A673 (cell line): Measurements from ENCODE around the gene PMP22. TPM values are rescaled to one million over a fixed set of nuclear protein-coding genes. Genes with fewer than 3 reads are reported as not detected.

Experiments used
- BruUV-seq: library from RNA; stranded (reverse); fragments of 400-500 nt; replicated peaks from 2 replicates; lab custom pipeline; 2021; lab: Mats Ljungman, UMichigan
- CTCF ChIA-PET: fragments of 300-600 bp; sonication (Branson Sonifier 250); formaldehyde crosslinking; loops from one replicate; lab custom pipeline; 2022; ENCODE audit warnings: antibody characterized with exemption; lab: Charles Lee
- POLR2A ChIA-PET: fragments of 300-600 bp; sonication (Branson Sonifier 250); formaldehyde crosslinking; loops from one replicate; lab custom pipeline; 2022; ENCODE audit warnings: antibody characterized with exemption; ENCODE audit not compliant: low non-redundant PET; lab: Charles Lee
- DNase-seq: peaks from one replicate; pipeline ENCODE4 v3.0.0-alpha.2; 2015; ENCODE audit warnings: low spot score
- H3K27ac ChIP-seq: fragments of 200-600 bp; sonication (generic); 2 replicates; pipeline ENCODE4 v1.5.1; 2016; ENCODE audit warnings: mixed run types, low read depth, mild to moderate bottlenecking, mixed read lengths, antibody characterized with exemption, low read length; ENCODE audit not compliant: poor library complexity, severe bottlenecking
- H3K27me3 ChIP-seq: fragments of 200-600 bp; sonication (generic); replicated peaks from 2 replicates; pipeline ENCODE4 v1.6.1; 2017; ENCODE audit warnings: mixed run types, low read depth, mild to moderate bottlenecking, mixed read lengths, antibody characterized with exemption, low read length; ENCODE audit not compliant: insufficient read depth, poor library complexity
- H3K36me3 ChIP-seq: fragments of 200-600 bp; sonication (generic); 2 replicates; pipeline ENCODE4 v1.6.1; 2016; ENCODE audit warnings: mixed run types, mild to moderate bottlenecking, mixed read lengths, antibody characterized with exemption, low read length; ENCODE audit not compliant: insufficient read depth, poor library complexity, severe bottlenecking
- H3K4me1 ChIP-seq: fragments of 200-600 bp; sonication (generic); 2 replicates; pipeline ENCODE4 v1.6.1; 2017; ENCODE audit warnings: mixed run types, mild to moderate bottlenecking, mixed read lengths, antibody characterized with exemption, low read length; ENCODE audit not compliant: insufficient read depth, poor library complexity, severe bottlenecking
- H3K4me3 ChIP-seq: fragments of 200-600 bp; sonication (generic); 2 replicates; pipeline ENCODE4 v1.5.1; 2016; ENCODE audit warnings: low read depth, mixed run types, mild to moderate bottlenecking, mixed read lengths, low read length; ENCODE audit not compliant: poor library complexity, severe bottlenecking
- H3K9me3 ChIP-seq: fragments of 200-600 bp; sonication (generic); 2 replicates; pipeline ENCODE4 v1.6.1; 2016; ENCODE audit warnings: mixed run types, low read depth, mild to moderate bottlenecking, mixed read lengths, antibody characterized with exemption, low read length; ENCODE audit not compliant: poor library complexity, severe bottlenecking
- EZH2 ChIP-seq: fragments of 200-600 bp; sonication (generic); IDR thresholded peaks from 2 replicates; pipeline ENCODE4 v1.6.1; 2017; ENCODE audit warnings: borderline replicate concordance, low read depth, mild to moderate bottlenecking, mixed read lengths, antibody characterized with exemption, low read length; ENCODE audit not compliant: poor library complexity, severe bottlenecking
- intact Hi-C: fragments of 100-400 bp; cut with micrococcal nuclease; formaldehyde crosslinking; loops from one replicate; pipeline ENCODE4 v1.10.0; 2022; ENCODE audit not compliant: unreplicated experiment
- total RNA-seq: library from RNA; stranded (reverse); gene quantifications from 2 replicates; pipeline ENCODE4 v1.2.3, GENCODE V29; 2021
- TF ChIP-seq, protein P1 (sequence below): fragments of 300-800, 200-600 bp; sonication (generic); conservative IDR thresholded peaks from 2 replicates; pipeline ENCODE4 v1.5.1; 2017; ENCODE audit warnings: low read depth, mild to moderate bottlenecking, antibody characterized with exemption, low read length, moderate library complexity, mixed read lengths

The PMP22 gene
- total RNA-seq, 1 experiment from 2014 or later: not detected

GRCh38 chr17:15293558-15293957, 28.4 kb upstream of the PMP22 start:
- H3K36me3 ChIP-seq: no peaks in the 10 kb centered on the region
- no peaks in the 10 kb centered on the region for H3K4me1 ChIP-seq
- no peaks in the 10 kb centered on the region for H3K9me3 ChIP-seq
- no peak for TF ChIP-seq EZH2
- TF ChIP-seq, protein P1, sequence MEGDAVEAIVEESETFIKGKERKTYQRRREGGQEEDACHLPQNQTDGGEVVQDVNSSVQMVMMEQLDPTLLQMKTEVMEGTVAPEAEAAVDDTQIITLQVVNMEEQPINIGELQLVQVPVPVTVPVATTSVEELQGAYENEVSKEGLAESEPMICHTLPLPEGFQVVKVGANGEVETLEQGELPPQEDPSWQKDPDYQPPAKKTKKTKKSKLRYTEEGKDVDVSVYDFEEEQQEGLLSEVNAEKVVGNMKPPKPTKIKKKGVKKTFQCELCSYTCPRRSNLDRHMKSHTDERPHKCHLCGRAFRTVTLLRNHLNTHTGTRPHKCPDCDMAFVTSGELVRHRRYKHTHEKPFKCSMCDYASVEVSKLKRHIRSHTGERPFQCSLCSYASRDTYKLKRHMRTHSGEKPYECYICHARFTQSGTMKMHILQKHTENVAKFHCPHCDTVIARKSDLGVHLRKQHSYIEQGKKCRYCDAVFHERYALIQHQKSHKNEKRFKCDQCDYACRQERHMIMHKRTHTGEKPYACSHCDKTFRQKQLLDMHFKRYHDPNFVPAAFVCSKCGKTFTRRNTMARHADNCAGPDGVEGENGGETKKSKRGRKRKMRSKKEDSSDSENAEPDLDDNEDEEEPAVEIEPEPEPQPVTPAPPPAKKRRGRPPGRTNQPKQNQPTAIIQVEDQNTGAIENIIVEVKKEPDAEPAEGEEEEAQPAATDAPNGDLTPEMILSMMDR: no peak
- POLR2A ChIA-PET: no interaction called here
- H3K4me3 ChIP-seq: no peak overlapping the region
- no TSS peak for BruUV-seq
- H3K27ac ChIP-seq: no peak overlapping the region
- CTCF ChIA-PET: no interaction called here
- DNase-seq: no peak
- no peaks in the 10 kb centered on the region for H3K27me3 ChIP-seq
- intact Hi-C loops: no loop called here

- H3K4me3 ChIP-seq: no peak overlapping the region
- H3K9me3 ChIP-seq: no peaks in the 10 kb centered on the region
- H3K4me1 ChIP-seq: no peaks in the 10 kb centered on the region
- POLR2A ChIA-PET: no interaction called here
- no TSS peak for BruUV-seq
- no peak overlapping the region for H3K27ac ChIP-seq
- no peak for TF ChIP-seq EZH2
- TF ChIP-seq, protein P1: no peak
- no peaks in the 10 kb centered on the region for H3K27me3 ChIP-seq
- intact Hi-C loops: no loop called here
- DNase-seq: no peak
- no peaks in the 10 kb centered on the region for H3K36me3 ChIP-seq
- CTCF ChIA-PET: no interaction called here
These were observed 26.7 kb upstream of the PMP22 start for GRCh38 chr17:15291674-15292361.

GRCh38 chr17:15290605-15291004, 25.5 kb upstream of the PMP22 start:
- H3K9me3 ChIP-seq: no peaks in the 10 kb centered on the region
- no peaks in the 10 kb centered on the region for H3K4me1 ChIP-seq
- H3K27me3 ChIP-seq: no peaks in the 10 kb centered on the region
- H3K36me3 ChIP-seq: no peaks in the 10 kb centered on the region
- no peak overlapping the region for H3K4me3 ChIP-seq
- no TSS peak for BruUV-seq
- CTCF ChIA-PET: no interaction called here
- no peak for TF ChIP-seq EZH2
- TF ChIP-seq, protein P1: no peak
- POLR2A ChIA-PET: no interaction called here
- intact Hi-C loops: no loop called here
- H3K27ac ChIP-seq: no peak overlapping the region
- no peak for DNase-seq
